Measurements from ENCODE around the gene ZNF467.

Gene ZNF467

DNA sequence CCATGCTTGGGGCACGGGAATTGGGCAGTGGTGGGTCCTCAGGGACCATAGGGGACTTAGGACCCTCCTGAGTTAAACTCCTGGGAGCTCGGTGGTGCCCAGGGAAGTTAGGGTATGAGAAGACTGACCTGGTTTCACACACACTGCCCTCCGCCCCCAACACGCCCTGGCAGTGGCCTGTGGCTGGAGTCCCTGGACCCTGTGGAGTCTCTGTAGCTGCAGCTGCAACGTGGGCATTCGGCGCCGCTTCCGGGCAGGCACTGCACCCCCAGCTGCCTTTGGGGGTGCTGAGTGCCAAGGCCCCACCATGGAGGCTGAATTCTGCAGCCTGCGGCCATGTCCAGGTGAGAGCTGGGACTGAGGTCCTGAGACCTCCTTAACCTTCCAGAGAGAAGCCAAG lies 34.9 kb upstream of the ZNF467 start:
- DNase-seq (ENCODE audit: low read depth), result no peak

DNA sequence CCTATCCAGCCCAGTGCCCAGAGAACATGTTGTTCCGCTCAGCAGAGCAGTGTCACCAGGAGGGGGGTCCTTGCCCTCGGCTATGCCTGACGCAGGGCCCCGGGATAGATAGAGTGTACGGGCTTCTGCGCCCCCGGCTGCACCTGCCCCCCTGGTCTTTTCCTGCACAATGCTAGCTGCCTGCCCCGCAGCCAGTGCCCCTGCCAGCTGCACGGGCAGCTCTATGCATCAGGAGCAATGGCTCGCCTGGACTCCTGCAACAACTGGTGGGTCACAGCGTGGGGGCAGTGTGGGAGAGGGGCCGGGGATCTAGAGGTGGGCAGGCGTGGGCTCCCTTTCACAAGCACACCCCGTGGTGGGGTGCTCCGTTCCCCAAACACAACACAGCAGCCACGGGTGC lies 33.3 kb upstream of the ZNF467 start:
- DNase-seq (ENCODE audit: low read depth), result no peak

GRCh38 chr7:149804106-149804505 lies 30.7 kb upstream of the ZNF467 start:
- DNase-seq (ENCODE audit: low read depth), result no peak

- no peak for DNase-seq (ENCODE audit: low read depth)
Observed at GRCh38 chr7:149803551-149804074, 30.2 kb upstream of the ZNF467 start.

DNA sequence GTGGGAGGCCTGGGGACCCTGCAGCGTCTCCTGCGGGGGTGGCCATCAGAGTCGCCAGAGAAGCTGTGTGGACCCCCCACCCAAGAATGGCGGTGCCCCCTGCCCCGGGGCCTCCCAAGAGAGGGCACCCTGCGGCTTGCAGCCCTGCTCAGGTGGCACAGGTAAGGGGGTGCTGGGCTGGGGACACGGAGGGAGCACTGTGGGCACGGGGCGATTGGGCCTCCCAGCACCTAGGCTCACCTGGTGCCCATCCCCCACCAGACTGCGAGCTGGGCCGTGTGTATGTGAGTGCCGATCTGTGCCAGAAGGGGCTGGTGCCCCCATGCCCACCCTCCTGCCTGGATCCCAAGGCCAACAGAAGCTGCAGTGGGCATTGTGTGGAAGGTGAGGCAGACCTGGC lies 29.6 kb upstream of the ZNF467 start:
- no peak for DNase-seq (ENCODE audit: low read depth)

DNA sequence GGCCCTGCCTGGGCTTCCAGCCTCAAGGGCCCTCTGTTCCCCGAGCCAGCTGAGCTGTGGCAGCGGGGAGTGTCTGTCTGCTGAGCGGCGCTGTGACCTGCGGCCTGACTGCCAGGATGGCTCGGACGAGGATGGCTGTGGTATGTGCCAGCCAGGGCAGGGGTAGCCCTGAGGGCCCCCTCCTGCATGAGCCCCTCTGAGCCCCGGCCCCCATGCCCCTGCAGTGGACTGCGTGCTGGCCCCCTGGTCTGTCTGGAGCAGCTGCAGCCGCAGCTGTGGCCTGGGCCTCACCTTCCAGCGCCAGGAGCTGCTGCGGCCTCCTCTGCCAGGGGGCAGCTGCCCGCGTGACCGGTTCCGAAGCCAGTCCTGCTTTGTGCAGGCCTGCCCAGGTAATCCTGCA lies 28.4 kb upstream of the ZNF467 start:
- DNase-seq (ENCODE audit: low read depth), result no peak

- DNase-seq (ENCODE audit: low read depth), result no peak
Observed at GRCh38 chr7:149801002-149801566, 27.7 kb upstream of the ZNF467 start.

GRCh38 chr7:149800169-149800555 lies 26.8 kb upstream of the ZNF467 start:
- no peak for DNase-seq (ENCODE audit: low read depth)

DNA sequence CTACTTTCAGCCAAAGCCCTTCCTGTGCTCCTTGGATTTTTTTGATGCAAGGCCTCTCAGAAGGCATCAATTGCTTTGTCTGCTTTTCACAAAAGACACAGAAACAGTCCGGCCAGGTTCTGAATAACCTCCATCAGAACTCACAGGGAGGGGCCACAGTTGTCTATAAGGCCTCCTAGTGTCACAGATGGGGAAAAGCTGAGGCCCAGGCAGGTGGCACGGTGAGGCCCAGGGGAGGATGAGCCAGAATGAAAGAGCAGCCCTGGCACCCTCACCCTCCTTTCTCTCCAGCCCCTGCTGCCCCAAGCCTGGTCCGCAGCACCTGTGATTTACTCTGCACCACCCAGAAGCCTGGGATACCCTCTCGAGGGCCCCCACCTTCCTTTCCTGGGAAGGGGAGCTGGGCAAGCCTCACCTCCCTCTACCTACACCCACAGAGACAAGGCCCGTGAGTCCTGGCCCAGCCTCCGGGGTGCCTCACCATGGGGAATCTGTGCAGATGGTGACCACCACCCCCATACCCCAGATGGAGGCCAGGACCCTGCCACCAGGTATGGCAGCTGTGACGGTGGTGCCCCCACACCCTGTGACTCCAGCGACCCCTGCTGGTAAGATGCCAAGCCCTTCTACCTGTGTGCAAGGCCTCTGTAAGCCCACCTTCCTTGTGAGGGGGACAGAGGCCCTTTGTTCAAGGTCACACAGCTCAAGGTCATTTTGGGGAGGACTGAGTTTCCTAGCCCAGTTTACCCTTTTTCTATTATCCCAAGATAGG lies 26.2 kb upstream of the ZNF467 start:
- DNase-seq (ENCODE audit: low read depth), result no peak

GRCh38 chr7:149797771-149798170 lies 24.4 kb upstream of the ZNF467 start:
- no peak for DNase-seq (ENCODE audit: low read depth)

- DNase-seq (ENCODE audit: low read depth), result no peak
Observed at GRCh38 chr7:149796287-149796860, 23.0 kb upstream of the ZNF467 start.

- DNase-seq (ENCODE audit: low read depth), result no peak
Observed at GRCh38 chr7:149795126-149795525, 21.7 kb upstream of the ZNF467 start.

GRCh38 chr7:149794661-149795060 lies 21.3 kb upstream of the ZNF467 start:
- no peak for DNase-seq (ENCODE audit: low read depth)

- no peak for DNase-seq (ENCODE audit: low read depth)
Observed at GRCh38 chr7:149793261-149793660, 19.9 kb upstream of the ZNF467 start.

DNA sequence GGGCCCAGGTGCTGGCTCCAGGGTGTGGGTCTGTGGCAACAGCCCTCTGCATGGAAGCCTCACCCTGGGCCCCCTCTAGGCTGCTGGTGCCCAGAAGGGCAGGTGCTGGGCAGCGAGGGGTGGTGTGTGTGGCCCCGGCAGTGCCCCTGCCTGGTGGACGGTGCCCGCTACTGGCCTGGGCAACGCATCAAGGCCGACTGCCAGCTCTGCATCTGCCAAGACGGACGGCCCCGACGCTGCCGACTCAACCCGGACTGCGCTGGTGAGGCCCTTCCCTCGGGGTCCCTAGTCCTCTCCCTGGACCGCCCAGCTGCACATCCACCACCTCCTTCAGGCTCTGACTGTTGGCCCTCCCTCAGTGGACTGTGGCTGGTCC lies 18.8 kb upstream of the ZNF467 start:
- DNase-seq (ENCODE audit: low read depth), result no peak

- no peak for DNase-seq (ENCODE audit: low read depth)
Observed at GRCh38 chr7:149791411-149792219, 18.2 kb upstream of the ZNF467 start.

- no peak for DNase-seq (ENCODE audit: low read depth)
Observed at GRCh38 chr7:149790754-149791360, 17.5 kb upstream of the ZNF467 start.

- DNase-seq (ENCODE audit: low read depth), result no peak
Observed at GRCh38 chr7:149790146-149790548, 16.8 kb upstream of the ZNF467 start.

DNA sequence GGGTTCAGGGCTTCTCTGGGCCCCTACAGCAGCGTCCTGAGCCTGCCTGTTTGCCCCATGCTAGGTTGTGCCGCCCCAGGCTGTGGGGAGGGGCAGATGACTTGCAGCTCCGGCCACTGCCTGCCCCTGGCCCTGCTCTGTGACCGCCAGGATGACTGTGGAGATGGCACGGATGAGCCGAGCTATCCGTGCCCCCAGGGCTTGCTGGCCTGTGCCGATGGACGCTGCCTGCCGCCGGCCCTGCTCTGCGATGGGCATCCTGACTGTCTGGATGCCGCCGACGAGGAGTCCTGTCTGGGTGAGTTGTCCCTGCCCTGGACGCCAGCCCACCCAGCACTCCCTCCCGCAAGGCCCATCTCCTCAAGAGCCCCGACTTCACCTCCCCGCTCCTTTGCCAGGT lies 15.7 kb upstream of the ZNF467 start:
- no peak for DNase-seq (ENCODE audit: low read depth)

- no peak for DNase-seq (ENCODE audit: low read depth)
Observed at GRCh38 chr7:149788300-149788851, 15.0 kb upstream of the ZNF467 start.

- DNase-seq (ENCODE audit: low read depth), result no peak
Observed at GRCh38 chr7:149787428-149788299, 14.3 kb upstream of the ZNF467 start.
